ENCODE results near the gene RRP8. TPM values are rescaled to one million over a fixed set of nuclear protein-coding genes. Genes with fewer than 3 reads are reported as not detected.

RRP8 gene
- total and polyA plus RNA-seq, 2 of the 8 experiments (the other 6 are each of a cell fraction or from before 2014, with no cell fraction given) = 4.2 to 14.9 TPM

- peak overlapping the region; percentile 9; the same call in 1 of the 2 replicates for H3K27ac ChIP-seq (ENCODE audit: low read depth, low read length)
- H2BK5ac ChIP-seq (ENCODE audit: low read depth, low read length) = peak overlapping the region; percentile 15; the same call in 1 of the 2 replicates
- no peak overlapping the region for H3K4me3 ChIP-seq (ENCODE audit: extremely low read depth in 1 of 4, insufficient read depth in 2 of 4, low read depth in 3 of 4, low read length in 4 of 4)
- H2AK5ac ChIP-seq (ENCODE audit: low read depth, low read length) = no peak overlapping the region
- no peak overlapping the region for H4K5ac ChIP-seq (ENCODE audit: insufficient read length, low read depth, low read length)
- no peaks in the 10 kb centered on the region for H4K20me1 ChIP-seq (replicated peaks in 1 of 2; ENCODE audit: control insufficient read depth in 1 of 2, insufficient read depth in 2 of 2, low read length in 2 of 2)
- no peak overlapping the region for H3K18ac ChIP-seq (ENCODE audit: extremely low read depth, low read length)
- ChIA-PET CTCF (ENCODE audit: partially characterized antibody) (interaction anchor here (1.0 to 2.2 kb wide), 2 partner anchors 10 to 40 kb away, joined by 4 to 10 read pairs; partner anchors contain the start of gene TPP1), POLR2A (ENCODE audit: partially characterized antibody) (interaction anchor here (1.3 to 4.8 kb wide), 12 partner anchors 8 to 131 kb away, joined by 3 to 31 read pairs (median 4); partner anchors contain the start of gene TPP1)
- H3K14ac ChIP-seq (ENCODE audit: insufficient read length) = no peak overlapping the region
- H3K79me2 ChIP-seq (ENCODE audit: control insufficient read depth in 1 of 2, insufficient read depth in 2 of 2, low read length in 2 of 2) = peaks cover 0 to 43% of the 10 kb centered on the region in 2 experiments; a peak in 3 of 4 replicates
- H3K36me3 ChIP-seq (ENCODE audit: control insufficient read depth in 2 of 4, insufficient read depth in 4 of 4, low read length in 3 of 4) = peaks cover 17 to 36% (median 31%) of the 10 kb centered on the region in 4 experiments
- no peak overlapping the region for H2BK15ac ChIP-seq (ENCODE audit: low read length)
- H3K9ac ChIP-seq (replicated peaks in 1 of 4; ENCODE audit: extremely low read depth in 1 of 4, low read depth in 3 of 4, low read length in 3 of 4) = no peak overlapping the region
- H3K23me2 ChIP-seq (ENCODE audit: low read depth, low read length) = peaks cover 20% of the 10 kb centered on the region
- no peak overlapping the region for H3K23ac ChIP-seq (ENCODE audit: insufficient read length)
- TF ChIP-seq SUZ12 (IDR thresholded peaks at IDR 0.05; ENCODE audit: low read length) = no peak
- TF ChIP-seq JUN (IDR thresholded peaks at IDR 0.05; ENCODE audit: low read depth, low read length) = no peak
- no peak for TF ChIP-seq CEBPB (IDR thresholded peaks at IDR 0.05; ENCODE audit: low read depth, low read length)
- TF ChIP-seq TAF7 (optimal IDR thresholded peaks at IDR 0.05; ENCODE audit: borderline replicate concordance, low read depth, low read length) = no peak
- no peak for TF ChIP-seq KDM5A (IDR thresholded peaks at IDR 0.05; ENCODE audit: low read length)
- TF ChIP-seq CREB1 (IDR thresholded peaks at IDR 0.05) = no peak
- no peak for TF ChIP-seq RNF2 (IDR thresholded peaks at IDR 0.05; ENCODE audit: borderline replicate concordance, low read depth, low read length, missing control alignments, poor library complexity, severe bottlenecking)
- TF ChIP-seq POLR2AphosphoS5 (IDR thresholded peaks at IDR 0.05; ENCODE audit: low read depth, low read length) = peak; percentile 34; the same call in 1 of the 2 replicates
- TF ChIP-seq NRF1 (IDR thresholded peaks at IDR 0.05; ENCODE audit: low read depth, low read length) = no peak
- TF ChIP-seq RFX5 (IDR thresholded peaks at IDR 0.05; ENCODE audit: borderline replicate concordance, low read depth, low read length) = no peak
- TF ChIP-seq HDAC2 (IDR thresholded peaks at IDR 0.05; ENCODE audit: borderline replicate concordance in 1 of 2, low read depth in 2 of 2, low read length in 2 of 2) = no peak
- TF ChIP-seq POU5F1 (IDR thresholded peaks at IDR 0.05; ENCODE audit: low read depth, low read length) = no peak
- no peak for TF ChIP-seq MAX (IDR thresholded peaks at IDR 0.05)
- peak in 1 of 2 experiments; percentile 34; a peak in 2 of 3 replicates for TF ChIP-seq POLR2A (IDR thresholded peaks at IDR 0.05; ENCODE audit: control extremely low read depth in 1 of 2, low read depth in 2 of 2, low read length in 2 of 2)
- H3K9me3 ChIP-seq (ENCODE audit: insufficient read depth in 2 of 2, low read depth in 1 of 2, low read length in 1 of 2) = no peaks in the 10 kb centered on the region
- no peak overlapping the region for H3K4me2 ChIP-seq (ENCODE audit: insufficient read depth in 1 of 2, low read depth in 2 of 2, low read length in 2 of 2)
- no peak overlapping the region for H2BK20ac ChIP-seq (ENCODE audit: low read length)
- 91% methylated on average over 9 of the region's 9 CpGs; no CpG with 5 or more reads in 1 of the 2 experiments for WGBS, 2 experiments (ENCODE audit: extremely low coverage in 1 of 2, insufficient coverage in 1 of 2, insufficient read length in 1 of 2, insufficient replicate concordance in 2 of 2, low coverage in 1 of 2, low lambda C conversion rate in 2 of 2, missing lambda C conversion rate in 1 of 2)
- no peak overlapping the region for H2AFZ ChIP-seq (ENCODE audit: low read length)
- no peak overlapping the region for H2BK120ac ChIP-seq (replicated peaks; ENCODE audit: low read depth, low read length)
- H3K4ac ChIP-seq (replicated peaks; ENCODE audit: insufficient read length, low read depth, low read length) = no peak overlapping the region
- H3K4me1 ChIP-seq (replicated peaks in 1 of 4; ENCODE audit: control insufficient read depth in 3 of 4, insufficient read depth in 4 of 4, low read length in 3 of 4) = peaks cover 4 to 25% (median 12%) of the 10 kb centered on the region in 4 experiments
- H4K8ac ChIP-seq (ENCODE audit: extremely low read depth, insufficient read depth, low read length) = no peak overlapping the region
- H4K91ac ChIP-seq (replicated peaks; ENCODE audit: insufficient read length, low read length) = no peak overlapping the region
- no peak for FAIRE-seq
- peaks cover 5% of the 10 kb centered on the region; the same call in 1 of the 2 replicates for H3K79me1 ChIP-seq (ENCODE audit: low read depth, low read length)
- H2BK12ac ChIP-seq (ENCODE audit: low read depth, low read length) = no peak overlapping the region
- peak in 1 of 2 experiments; percentile 20 for DNase-seq (ENCODE audit: low read depth in 1 of 2, low spot score in 2 of 2)
- no peak overlapping the region for H3K56ac ChIP-seq (replicated peaks; ENCODE audit: insufficient read length, low read depth, low read length)
- no peaks in the 10 kb centered on the region for H3K27me3 ChIP-seq (replicated peaks in 1 of 4; ENCODE audit: control insufficient read depth in 3 of 4, extremely low read depth in 1 of 4, insufficient read depth in 3 of 4, low read length in 3 of 4)
Measured at GRCh38 chr11:6608011-6608410, 4.6 kb upstream of the RRP8 start.
